ENCODE measurements around the gene EPS8L1. TPM values are rescaled to one million over a fixed set of nuclear protein-coding genes. Genes with fewer than 3 reads are reported as not detected.

The EPS8L1 gene
- polyA plus RNA-seq, 1 of the 3 experiments (the other 2 are of a cell fraction), result 12.9 TPM

- Histone ChIP-seq H3K79me2 (ENCODE audit: insufficient read depth) (peaks cover 43% of the 10 kb centered on the region), H2AFZ (ENCODE audit: low read depth) (peak overlapping the region; percentile 96), H4K20me1 (ENCODE audit: insufficient read depth) (peaks cover 39% of the 10 kb centered on the region), H3F3A (replicated peaks; ENCODE audit: insufficient read depth) (peaks cover 5% of the 10 kb centered on the region), H3K4me1 (ENCODE audit: control insufficient read depth in 1 of 2, insufficient read depth in 2 of 2, low read depth in 1 of 2, low read length in 1 of 2) (peaks cover 9 to 27% of the 10 kb centered on the region in 2 experiments; a peak in 3 of 4 replicates), H3K9me2 (no peaks in the 10 kb centered on the region), H3K4me2 (peak overlapping the region; percentile 81), H3K9me3 (no peaks in the 10 kb centered on the region), H3K36me3 (replicated peaks in 1 of 2; ENCODE audit: control insufficient read depth in 1 of 2, insufficient read depth in 2 of 2, low read length in 1 of 2) (no peaks in the 10 kb centered on the region), H3K9ac (peak overlapping the region; percentile 58), H3K27ac (ENCODE audit: low read depth in 2 of 2, low read length in 1 of 2) (peak overlapping the region; percentile 35 to 82; a peak in 3 of 4 replicates), H3K27me3 (ENCODE audit: insufficient read depth) (peaks cover under 1% of the 10 kb centered on the region; the same call in 1 of the 2 replicates), H3K4me3 (ENCODE audit: low read depth in 2 of 2, low read length in 1 of 2) (peak overlapping the region; percentile 63 to 67)
- peak; percentile 99 for DNase-seq
- POLR2A ChIA-PET, result interaction anchor here (0.6 kb wide), 1 partner anchor 200 kb away, joined by 3 read pairs; no protein-coding TSS in a partner anchor
- WGBS (ENCODE audit: low lambda C conversion rate), result 14% methylated on average over 25 of the region's 44 CpGs
- CTCF ChIA-PET, result interaction anchor here (2.1 to 6.2 kb wide), 4 partner anchors 15 to 43 kb away, joined by 8 to 38 read pairs (median 8); no protein-coding TSS in a partner anchor
- no peak for TF ChIP-seq FOXM1 (IDR thresholded peaks at IDR 0.05; ENCODE audit: low read depth)
- peak; percentile 66 for TF ChIP-seq GABPA (IDR thresholded peaks at IDR 0.05; ENCODE audit: low read depth)
- peak; percentile 75; the same call in 1 of the 2 replicates for TF ChIP-seq MXI1 (IDR thresholded peaks at IDR 0.05; ENCODE audit: low read depth, low read length)
- peak; percentile 32 for TF ChIP-seq TCF12 (IDR thresholded peaks at IDR 0.05)
- peak; percentile 67; the same call in 1 of the 2 replicates for TF ChIP-seq YY1 (IDR thresholded peaks at IDR 0.05; ENCODE audit: low read depth)
- peak; percentile 75; the same call in 1 of the 2 replicates for TF ChIP-seq POLR2AphosphoS5 (IDR thresholded peaks at IDR 0.05; ENCODE audit: low read depth, low read length)
- TF ChIP-seq USF1 (IDR thresholded peaks at IDR 0.05; ENCODE audit: borderline replicate concordance, low read depth), result peak; percentile 11; the same call in 1 of the 2 replicates
- TF ChIP-seq CHD2 (IDR thresholded peaks at IDR 0.05; ENCODE audit: low read length, partially characterized antibody), result peak; percentile 92
- no peak for TF ChIP-seq CTCF (IDR thresholded peaks at IDR 0.05)
- peak; percentile 93 for TF ChIP-seq ELF1 (IDR thresholded peaks at IDR 0.05)
- no peak for TF ChIP-seq REST (IDR thresholded peaks at IDR 0.05; ENCODE audit: low read depth, low read length)
- no peak for TF ChIP-seq TEAD4 (IDR thresholded peaks at IDR 0.05; ENCODE audit: borderline replicate concordance, insufficient read depth)
- peak; percentile 80; the same call in 1 of the 2 replicates for TF ChIP-seq SIN3A (IDR thresholded peaks at IDR 0.05; ENCODE audit: borderline replicate concordance, low read depth, low read length)
Measured at GRCh38 chr19:55117663-55118391, 42.2 kb downstream of the EPS8L1 start.
